ENCODE results near the gene SLC5A5.

SLC5A5 gene

DNA sequence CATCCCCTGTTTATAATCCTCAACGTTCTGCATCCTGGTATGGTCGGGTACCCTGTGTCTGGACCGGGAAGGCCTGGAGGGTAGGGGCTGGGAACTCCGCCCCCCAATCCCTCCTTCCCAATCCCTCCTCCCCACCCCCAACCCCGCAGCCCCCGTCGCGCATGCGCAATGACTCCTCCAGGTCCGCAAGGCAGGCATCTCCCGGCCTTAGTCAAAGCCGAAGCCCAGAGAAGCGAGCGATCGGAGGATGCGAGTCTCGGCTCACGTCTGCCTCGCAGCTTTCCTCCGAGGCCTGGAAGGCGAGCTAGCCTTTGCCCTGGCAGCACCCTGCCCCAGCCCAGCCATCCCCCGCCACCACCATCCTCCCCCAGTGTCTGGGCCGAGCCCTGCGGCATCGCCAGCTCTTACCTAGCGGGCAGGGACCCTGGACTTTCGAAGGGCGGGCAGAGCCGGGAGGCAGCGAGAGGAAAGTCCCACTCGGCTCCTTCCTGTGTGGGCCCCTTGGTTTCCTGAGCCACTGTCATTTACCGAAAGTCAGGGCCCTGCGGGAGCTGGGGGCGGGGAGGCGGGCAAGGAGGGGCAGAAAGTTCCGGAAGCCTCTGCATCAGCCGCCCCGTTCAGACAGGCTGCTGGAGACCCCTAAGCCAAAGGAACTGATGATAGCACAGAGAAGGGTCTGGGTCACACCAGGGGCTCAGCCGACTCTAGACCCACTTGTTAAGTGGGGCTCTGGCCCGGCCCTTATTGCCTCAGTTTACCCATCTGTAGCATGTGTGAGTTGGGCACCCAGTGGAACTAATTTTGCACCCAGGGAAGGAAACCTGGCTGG is 24.0 kb upstream of the SLC5A5 start, which contains the start of gene JAK3:
TSS of gene JAK3 (minus strand) at position 445 of the 829 bp plus-strand sequence. CDS start 3,565 bp downstream, outside the sequence.
- peak; percentile 76 for DNase-seq

DNA sequence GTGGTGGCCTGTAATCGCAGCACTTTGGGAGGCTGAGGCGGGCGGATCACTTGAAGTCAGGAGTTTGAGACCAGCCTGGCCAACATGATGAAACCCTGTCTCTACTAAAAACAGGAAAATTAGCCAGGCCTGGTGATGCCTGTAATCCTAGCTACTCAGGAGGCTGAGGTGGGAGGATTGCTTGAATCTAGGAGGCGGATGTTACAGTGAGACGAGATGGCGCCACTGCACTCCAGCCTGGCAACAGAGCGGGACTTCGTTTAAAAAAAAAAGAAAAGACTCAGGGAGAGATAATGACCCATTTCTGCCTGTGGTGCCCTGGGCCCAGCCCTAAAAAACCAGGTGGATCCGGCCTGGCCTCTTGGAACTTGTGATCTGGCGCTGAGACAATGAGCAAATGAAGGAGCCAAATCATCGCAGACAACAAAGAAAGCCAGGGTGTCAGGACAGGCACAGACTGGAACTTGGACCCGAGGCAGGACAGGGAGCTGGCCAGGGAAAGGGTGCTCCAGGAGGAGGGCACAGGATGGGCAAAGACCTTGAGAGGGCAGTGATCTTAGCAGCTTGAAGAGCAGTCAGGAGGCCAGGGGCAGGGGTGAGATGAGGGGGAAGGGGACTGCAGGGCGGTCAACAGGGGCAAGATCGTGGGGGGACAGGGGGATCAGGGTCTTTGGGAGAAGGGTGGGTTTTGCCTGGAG is 23.0 kb upstream of the SLC5A5 start:
- no peak for DNase-seq

DNA sequence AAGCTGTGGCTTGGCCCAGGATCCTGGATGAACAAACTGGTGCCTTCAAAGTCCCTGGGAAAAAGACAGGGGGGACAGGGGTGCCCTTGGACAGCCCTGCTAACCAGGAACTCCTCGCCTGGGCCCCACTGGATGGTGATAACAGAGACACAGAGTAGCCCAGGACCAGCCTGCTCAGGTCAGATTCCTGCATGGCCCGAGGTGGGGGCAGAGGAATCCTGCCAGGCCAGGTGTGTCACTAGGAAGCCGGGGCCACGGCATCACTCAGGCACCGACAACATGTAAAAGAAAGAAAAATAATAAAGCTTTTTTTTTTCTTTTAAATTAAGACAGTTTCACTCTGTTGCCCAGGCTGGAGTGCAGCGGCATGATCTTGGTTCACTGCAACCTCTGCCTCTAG is 17.7 kb upstream of the SLC5A5 start:
- DNase-seq: no peak

DNA sequence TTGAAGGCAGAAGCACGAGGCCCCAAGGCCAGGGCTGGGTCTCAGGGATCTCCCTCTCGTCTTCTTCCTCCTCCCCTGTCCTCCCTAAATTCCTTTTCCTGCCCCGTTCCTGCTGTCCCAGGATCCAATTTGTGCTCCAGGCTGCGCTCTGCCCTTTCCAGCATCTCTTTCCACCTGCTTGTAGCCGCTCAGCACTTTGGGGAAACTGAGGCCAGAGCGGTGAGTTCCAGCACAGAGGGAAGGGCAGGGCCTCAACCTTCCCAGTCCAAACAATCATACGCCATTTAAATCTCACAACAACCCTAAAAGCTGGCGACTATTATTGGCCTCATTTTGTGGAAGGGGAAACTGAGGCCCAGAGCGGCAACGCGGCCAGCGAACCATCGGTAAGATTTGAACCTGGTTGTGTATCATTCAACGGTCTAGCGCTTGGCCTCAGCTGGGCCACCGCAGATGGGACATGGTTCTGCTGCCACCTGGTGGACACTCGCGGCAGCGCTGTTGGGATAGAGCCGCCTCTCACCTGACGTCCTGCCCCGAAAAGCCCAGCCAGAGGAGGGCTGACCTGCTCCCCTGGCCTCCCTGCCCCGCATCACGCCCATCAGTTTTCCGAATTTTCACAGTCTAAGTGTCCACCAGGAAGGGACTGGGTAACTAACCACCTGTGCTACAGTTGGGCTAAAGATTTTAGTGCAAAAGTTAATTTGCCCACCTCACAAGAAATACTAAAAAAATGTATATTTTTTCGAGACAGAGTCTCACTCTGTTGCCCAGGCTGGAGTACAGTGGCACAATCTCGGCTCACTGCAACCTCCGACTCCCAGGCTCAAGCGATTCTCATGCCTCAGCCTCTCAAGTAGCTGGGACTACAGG is 16.2 kb upstream of the SLC5A5 start:
- peak; percentile 88 for DNase-seq

DNA sequence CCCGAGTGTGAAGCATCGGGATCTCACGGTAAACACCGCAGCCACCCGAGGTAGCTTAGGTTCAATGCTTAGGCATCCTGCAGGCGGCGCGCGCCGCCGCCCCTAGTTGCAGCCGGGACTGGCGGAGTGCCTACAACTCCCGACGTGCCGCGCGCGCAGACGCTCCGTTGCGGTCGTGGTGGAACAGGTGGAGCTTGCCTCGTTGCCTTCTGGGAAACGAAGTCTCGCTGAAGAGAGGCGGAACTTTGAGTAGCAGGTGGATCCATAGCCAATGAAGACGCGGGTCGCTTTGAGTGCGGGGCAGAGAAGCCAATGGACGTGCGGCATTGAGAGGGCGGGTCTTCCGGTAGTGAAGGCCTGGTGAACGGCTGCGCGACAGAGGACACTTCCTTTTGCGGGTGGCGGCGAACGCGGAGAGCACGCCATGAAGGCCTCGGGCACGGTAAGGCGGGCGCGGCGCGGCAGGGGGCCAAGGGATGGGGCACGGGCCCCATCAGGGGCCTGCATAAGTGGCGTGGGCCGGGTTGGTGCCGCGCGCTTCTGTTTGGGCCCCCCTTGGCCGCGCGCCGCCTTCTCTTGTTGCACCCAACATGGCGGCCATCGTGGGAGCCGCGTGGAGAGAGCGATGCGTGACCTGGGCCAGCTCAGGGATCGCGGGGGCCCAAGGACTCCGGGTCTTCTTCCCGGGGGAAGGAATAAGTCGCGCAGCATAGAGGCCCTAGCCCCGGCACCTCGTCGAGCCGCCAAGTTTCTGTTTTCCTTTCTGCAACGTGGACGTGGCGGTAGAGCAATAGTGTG is 12.0 kb upstream of the SLC5A5 start, which contains the start of gene RPL18A:
TSS of gene RPL18A (plus strand) at position 378 of the 798 bp plus-strand sequence. CDS start at position 425, 47 bp downstream.
- peak; percentile 99 for DNase-seq

DNA sequence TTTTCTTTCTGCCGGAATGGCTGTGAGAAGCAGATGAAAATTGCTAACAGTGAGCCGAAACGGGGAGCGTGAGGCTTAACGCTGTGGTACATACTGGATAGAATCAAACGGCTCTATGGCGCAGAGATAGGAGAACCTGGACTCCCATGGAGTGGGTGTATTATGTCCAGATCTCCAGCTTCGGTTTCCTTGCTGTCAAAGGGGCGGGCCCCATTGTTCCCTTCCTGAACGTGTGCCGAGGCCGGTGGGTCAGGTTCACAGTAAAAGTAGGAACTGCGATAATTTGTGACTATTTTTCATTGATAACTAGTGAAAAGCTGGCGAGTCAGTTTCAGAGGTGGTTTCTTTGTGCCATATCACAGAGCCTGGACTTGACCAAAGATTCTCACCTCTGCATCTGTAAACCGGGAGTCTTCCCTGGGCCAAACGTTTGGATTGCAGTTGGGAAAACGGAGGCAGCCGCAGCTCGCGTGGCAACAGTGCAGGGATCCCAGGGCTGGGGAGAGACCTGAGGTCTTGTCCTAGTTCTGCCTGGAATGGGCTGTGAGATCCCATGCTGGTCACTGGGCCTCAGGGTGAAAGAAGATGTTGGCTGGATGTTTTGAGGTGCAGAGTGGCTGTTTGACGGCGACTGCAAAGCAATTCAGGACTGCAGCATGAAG is 11.3 kb upstream of the SLC5A5 start:
- DNase-seq: no peak

DNA sequence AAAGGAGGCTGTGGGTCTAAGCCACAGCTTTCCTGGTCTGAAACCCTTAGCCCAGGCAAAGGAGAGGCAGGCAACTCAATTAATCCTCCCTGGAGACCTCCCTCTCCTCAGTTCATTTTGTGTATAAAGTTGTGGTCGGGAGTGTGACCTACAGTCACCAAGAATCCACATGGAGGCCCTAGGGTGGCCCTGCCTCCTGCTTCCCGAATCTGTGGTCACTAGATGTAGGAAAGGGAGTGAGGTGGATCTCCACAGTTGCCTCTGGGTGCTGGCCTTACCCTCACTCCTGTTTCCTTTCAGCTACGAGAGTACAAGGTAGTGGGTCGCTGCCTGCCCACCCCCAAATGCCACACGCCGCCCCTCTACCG is 10.8 kb upstream of the SLC5A5 start:
- no peak for DNase-seq

DNA sequence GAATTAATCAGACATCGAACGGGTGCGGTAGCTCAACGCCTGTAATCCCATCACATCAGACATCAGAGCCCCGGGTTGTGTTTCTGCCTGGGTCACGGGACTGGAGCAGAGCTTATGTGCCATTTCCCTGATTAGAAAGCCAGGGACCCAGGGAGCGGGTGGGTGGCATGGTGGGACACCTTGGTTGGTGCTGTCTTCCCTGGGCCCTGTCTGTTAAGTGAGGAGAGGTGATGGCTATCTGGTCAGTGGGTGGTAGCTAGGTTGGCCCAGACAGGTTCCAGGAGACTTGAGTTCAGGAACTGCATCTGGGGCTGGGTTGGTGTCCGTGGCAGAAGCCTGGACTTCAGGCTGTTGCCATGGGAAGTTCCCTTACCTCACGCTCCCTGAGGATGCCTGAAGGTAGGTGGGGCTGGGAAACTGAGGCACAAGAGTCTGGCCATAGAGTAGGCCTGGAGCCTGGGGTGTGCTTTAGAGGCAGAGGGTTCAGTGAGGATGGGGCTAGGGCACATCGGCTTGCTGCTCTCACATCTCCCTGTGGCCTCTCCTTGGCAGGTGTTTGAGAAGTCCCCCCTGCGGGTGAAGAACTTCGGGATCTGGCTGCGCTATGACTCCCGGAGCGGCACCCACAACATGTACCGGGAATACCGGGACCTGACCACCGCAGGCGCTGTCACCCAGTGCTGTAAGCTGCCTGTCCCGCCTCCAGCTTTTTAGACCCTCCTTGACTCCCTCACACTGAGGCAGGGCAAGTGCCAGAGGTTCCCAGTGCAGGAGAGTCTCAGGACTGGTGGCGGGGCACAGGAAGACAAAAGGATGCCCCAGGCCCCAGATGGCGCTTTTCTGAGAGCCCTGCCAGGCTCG is 10.0 kb upstream of the SLC5A5 start:
- DNase-seq: no peak

DNA sequence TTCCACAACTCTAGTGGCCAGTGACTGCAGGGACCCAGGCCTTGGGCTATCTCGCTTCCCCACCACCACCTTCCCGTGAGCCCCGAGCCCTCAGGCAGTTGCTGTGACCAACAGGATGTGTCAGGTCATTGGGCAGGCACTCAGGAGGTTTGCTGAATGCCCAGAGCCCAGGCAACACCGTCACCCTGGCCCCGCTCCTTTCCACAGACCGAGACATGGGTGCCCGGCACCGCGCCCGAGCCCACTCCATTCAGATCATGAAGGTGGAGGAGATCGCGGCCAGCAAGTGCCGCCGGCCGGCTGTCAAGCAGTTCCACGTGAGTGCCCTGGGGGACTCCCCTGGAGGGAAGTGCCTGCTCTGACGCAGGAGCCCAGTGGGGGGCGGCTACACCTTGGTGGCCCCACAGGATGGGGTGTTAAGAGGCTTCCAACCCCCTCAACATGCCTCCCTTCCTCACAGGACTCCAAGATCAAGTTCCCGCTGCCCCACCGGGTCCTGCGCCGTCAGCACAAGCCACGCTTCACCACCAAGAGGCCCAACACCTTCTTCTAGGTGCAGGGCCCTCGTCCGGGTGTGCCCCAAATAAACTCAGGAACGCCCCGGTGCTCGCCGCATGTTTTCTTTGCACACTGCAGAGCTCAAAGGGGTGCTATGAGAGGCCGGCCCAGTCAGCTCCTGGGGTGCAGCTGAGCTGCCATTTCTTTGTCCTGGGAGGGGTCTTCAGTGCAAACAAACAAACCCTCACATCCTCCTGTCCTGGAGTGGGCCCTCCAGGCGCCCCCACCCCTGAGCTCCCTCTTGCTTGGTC is 8.8 kb upstream of the SLC5A5 start:
- DNase-seq: no peak

DNA sequence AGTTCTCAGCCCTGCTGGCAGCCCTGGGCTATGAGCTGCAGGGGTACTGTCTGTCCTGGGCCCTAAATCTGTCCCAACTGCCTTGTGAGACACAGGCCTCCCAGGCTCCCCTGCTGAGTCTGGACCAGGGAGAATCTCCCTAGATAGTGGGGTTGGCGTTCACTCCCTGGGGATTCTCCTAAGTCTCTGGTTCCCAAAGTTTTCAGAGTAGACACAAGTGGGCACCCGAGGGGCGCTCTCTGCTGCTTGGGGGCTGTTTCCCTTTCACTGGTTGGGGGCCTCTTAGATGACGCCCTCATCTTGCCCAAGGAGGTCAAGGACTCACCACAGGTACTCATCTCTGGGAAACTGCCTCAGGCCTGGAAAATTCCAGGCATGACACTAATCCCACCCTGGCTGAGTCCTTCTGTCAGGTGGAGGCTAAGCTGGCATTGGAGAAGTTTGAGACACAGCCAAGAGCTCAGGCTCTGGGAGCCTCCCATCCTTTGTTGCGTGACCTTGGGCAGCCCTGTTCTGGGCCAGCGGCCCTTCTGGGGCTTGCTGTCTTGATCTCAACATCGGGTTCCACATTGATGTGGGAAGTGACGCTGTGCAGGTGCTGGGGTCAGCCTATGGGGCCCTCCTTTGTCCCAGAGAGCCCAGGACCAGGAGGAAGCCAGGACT is 8.1 kb upstream of the SLC5A5 start:
- DNase-seq: no peak

DNA sequence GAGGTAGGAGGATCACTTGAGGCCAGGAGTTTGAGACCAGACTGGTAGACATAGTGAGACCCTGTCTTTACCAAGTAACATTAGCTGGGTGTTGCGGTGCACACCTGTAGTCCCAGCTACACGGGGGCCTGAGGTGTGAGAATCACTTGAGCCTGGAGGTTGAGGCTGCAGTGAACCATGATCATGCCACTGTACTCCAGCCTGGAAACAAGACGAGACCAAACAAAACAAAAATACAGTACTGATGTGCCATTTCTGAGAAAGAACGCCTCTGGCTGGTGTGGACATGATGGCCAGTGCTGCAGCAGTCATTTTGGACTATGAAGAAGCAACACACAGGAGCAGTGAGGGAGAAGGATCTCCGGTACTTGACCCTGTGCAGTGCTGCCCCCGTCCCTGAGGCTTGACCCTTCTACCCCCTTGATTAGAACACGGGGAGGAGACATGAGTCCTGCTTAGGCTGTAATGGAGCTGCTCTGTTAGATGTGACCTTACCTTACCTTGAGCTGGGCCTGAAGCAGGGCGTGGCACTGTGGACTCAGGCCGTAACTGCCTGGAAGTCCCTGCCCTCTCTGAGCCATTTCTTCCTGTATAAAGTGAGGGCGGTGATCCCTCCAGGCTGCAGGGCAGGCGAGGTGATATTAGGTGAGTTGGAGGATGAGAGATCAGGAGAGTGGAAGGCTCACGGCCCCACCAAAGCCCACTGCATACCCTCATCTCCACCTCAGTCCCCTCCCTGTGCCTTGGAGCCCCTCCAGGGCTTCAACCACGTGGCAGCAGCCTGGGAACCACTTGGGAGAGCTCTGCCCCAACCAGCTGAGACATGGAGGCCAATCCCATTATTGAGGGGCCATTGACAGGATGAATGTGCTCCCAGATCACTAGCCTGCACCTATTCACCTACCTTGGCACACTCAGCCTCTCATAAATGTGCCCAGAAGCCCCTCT is 6.1 kb upstream of the SLC5A5 start:
- no peak for DNase-seq

DNA sequence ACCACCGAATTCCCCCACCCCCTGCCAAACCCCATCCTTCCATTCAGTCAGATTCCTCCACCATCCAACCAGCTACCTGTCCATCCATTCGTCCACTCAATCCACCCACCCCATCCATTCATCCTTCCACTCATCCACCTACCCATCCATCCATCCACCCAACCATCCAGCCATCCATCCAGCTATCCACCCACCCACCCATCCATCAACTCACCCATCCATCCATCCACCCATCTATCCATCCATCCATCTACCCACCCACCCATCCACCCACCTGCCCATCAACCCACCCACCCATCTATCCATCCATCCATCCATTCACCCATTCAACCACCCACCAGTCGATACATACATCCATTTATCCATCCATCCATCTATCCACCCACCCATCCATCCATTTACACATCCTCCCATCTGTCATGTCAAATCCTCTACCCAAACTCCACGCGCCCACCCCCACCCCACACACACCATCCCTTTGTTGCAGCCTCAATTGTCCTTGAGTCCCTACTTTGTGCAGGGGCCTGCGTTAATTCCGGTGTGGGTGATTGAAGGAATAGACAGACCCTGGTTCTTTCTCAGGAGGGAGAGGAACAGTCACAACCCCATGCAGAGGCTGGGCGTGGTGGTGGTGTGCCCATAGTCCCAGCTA is 5.3 kb upstream of the SLC5A5 start:
- no peak for DNase-seq

DNA sequence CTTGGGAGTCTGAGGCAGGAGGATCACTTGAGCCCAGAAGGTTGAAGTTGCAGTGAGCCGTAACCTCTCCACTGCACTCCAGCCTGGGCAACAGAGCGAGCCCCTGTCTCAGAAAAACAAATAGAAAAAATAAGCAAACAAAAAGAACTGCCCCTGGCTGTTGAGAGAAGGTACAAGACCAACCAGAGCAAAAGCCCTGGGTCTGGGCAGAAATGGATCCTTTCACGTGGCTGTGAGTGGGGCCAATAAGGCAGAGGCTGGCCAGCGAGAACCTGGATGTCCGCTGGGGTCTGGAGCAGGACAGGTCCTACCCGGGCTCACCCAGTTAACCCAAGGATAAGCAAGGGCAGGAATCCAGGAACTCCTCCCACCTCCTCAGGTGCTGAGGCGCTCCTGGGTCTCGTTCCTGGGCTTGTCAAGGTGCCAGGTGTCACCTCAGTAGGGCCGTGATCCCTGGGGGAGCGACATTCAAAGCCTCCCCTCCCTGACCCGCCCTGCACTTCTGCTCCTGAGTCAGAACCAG is 4.7 kb upstream of the SLC5A5 start:
- DNase-seq: no peak

DNA sequence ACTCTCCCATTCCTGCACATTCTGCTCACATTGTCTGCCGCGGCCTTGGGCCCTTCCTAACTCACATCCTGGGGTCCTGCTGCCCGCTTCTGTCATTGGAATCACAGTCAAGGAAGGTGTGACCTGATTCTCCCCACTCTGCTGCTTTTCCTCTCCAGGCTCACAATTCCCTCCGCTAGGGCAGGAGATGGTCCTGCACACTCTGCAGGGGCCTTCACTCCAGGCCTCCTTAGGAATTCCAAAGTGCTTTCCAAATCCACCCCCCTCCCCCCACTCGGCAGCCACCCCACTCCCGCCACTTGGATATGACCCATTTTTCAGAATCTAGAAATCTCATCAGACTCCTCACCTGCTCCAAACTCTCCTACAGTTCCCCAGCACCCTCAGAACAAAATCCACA is 3.1 kb upstream of the SLC5A5 start:
- DNase-seq: no peak

DNA sequence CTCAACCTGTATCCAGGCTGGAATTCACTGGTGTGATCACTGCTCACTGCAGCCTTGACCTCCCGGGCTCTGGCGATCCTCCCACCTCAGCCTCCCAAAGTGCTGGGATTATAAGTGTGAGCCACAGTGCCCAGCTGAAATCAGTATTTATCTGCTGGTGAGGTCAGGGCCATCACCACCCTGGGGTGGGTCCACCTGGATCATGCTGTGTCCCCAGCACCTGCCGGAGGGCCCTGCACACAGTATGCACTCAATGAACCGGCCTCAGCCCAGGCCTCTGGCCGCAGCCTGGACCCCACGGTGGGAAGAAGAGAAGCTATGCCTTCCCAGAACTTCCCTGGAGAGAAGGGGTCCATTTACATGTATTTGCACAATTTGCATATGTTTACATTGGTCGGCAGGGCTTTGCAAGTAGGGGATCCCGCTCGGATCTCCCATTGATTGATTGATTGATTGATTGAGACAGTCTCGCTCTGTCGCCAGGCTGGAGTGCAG is 2.6 kb upstream of the SLC5A5 start:
- DNase-seq: no peak

DNA sequence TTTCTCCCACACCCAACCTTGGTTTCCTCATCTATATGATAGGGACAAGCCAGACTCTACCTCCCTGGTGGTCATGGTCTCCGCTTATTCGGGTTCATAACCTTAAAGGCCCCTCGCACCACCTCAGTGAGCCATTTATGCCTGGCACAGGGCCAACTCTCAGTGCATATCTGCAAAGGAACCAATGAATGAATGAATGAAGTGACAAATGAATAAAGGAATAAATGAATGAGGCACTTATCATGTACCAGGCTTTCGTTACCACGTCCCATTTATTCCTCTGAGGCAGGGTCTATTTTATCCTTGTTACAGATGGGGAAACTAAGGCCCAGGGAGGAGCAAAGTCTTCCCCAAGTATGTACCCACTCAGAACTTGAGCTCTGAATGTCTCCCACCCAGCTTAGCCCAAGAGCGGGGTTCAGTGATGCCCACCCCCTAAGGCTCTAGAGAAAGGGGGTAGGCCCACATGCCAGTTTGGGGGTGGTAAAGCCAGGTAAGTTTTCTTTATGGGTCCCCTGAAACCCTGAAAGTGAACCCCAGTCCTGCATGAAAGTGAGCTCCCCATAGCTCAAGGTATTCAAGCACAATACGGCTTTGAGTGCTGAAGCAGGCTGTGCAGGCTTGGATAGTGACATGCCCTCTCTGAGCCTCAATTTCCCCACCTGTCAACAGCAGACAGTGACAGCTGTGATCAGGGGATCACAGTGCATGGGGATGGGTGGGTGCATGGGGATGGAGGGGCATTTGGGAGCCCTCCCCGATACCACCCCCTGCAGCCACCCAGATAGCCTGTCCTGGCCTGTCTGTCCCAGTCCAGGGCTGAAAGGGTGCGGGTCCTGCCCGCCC is 490 bp upstream of the SLC5A5 start:
- DNase-seq: no peak
